CD8-positive, alpha-beta memory T cell (primary cell): Measurements from ENCODE around the gene SPDYE8. TPM values are rescaled to one million over a fixed set of nuclear protein-coding genes. Genes with fewer than 3 reads are reported as not detected.
"Not testable (repeated sequence)": the region's sequence is repeated elsewhere in the genome, so short reads cannot be mapped to it uniquely, and the experiment has no call there.

Experiments used
- CTCF ChIA-PET: fragments of 350-600 bp; sonication (Branson Sonifier 250); formaldehyde crosslinking; loops from one replicate; lab custom pipeline; 2021; ENCODE audit warnings: antibody characterized with exemption; lab: Charles Lee
- POLR2A ChIA-PET: fragments of 350-600 bp; sonication (Branson Sonifier 250); formaldehyde crosslinking; loops from one replicate; lab custom pipeline; 2021; ENCODE audit warnings: antibody characterized with exemption; lab: Charles Lee
- DNase-seq, 5 donors: peaks; one replicate each; pipeline versions ENCODE4 v3.0.0 to v3.0.0-alpha.2; 2020 to 2022; ENCODE audit warnings: mixed read lengths in 1 of 5
- H3K27ac ChIP-seq: one replicate; pipeline ENCODE4 v1.7.0; 2013; ENCODE audit warnings: low read depth, mild to moderate bottlenecking, low read length, moderate library complexity
- H3K27me3 ChIP-seq: 2 replicates; pipeline ENCODE4 v1.7.0; 2013; ENCODE audit warnings: low read length, mild to moderate bottlenecking; ENCODE audit not compliant: insufficient read depth, poor library complexity, severe bottlenecking
- H3K36me3 ChIP-seq: 2 replicates; pipeline ENCODE4 v1.7.0; 2013; ENCODE audit warnings: mild to moderate bottlenecking, low read length, moderate library complexity; ENCODE audit not compliant: insufficient read depth
- H3K4me1 ChIP-seq: 2 replicates; pipeline ENCODE4 v1.7.0; 2013; ENCODE audit warnings: mild to moderate bottlenecking, low read length, moderate library complexity; ENCODE audit not compliant: insufficient read depth
- H3K4me3 ChIP-seq: 2 replicates; pipeline ENCODE4 v1.7.0; 2013; ENCODE audit warnings: mild to moderate bottlenecking, low read length
- H3K9me3 ChIP-seq: 2 replicates; pipeline ENCODE4 v1.7.0; 2013; ENCODE audit warnings: mild to moderate bottlenecking, low read length
- H3K27ac Mint-ChIP-seq, 8 donors: one replicate each; pipeline ENCODE4 v1.8.0; 2020 to 2021; ENCODE audit warnings: mixed read lengths in 8 of 8, mild to moderate bottlenecking in 6 of 8, inconsistent platforms in 3 of 8, moderate library complexity in 3 of 8
- H3K27me3 Mint-ChIP-seq, 2 donors: one replicate each; pipeline ENCODE4 v1.8.0; 2020 to 2021; ENCODE audit warnings: mixed read lengths in 2 of 2, mild to moderate bottlenecking in 1 of 2, moderate library complexity in 1 of 2
- H3K36me3 Mint-ChIP-seq, 3 donors: one replicate each; pipeline ENCODE4 v1.8.0; 2020 to 2021; ENCODE audit warnings: mixed read lengths in 3 of 3, inconsistent platforms in 1 of 3, mild to moderate bottlenecking in 1 of 3
- H3K4me1 Mint-ChIP-seq, 3 donors: one replicate each; pipeline ENCODE4 v1.8.0; 2020 to 2021; ENCODE audit warnings: mixed read lengths in 3 of 3, inconsistent platforms in 1 of 3, mild to moderate bottlenecking in 1 of 3
- H3K4me3 Mint-ChIP-seq, 7 donors: one replicate each; pipeline ENCODE4 v1.8.0; 2020 to 2021; ENCODE audit warnings: mixed read lengths in 7 of 7, mild to moderate bottlenecking in 6 of 7, moderate library complexity in 4 of 7, inconsistent platforms in 2 of 7
- H3K9me3 Mint-ChIP-seq, 5 donors: one replicate each; pipeline ENCODE4 v1.8.0; 2020 to 2022; ENCODE audit warnings: mixed read lengths in 5 of 5, mild to moderate bottlenecking in 3 of 5, moderate library complexity in 2 of 5, inconsistent platforms in 1 of 5
- polyA plus RNA-seq: library from polyadenylated mRNA; unstranded; fragments of 300-500 nt; fragmentation: Illumina TruSeq; gene quantifications from one replicate; pipeline ENCODE4 v1.2.3, GENCODE V29; 2021
- total RNA-seq, 2 experiments: library from RNA; stranded (reverse); gene quantifications; one replicate each; pipeline ENCODE4 v1.2.3, GENCODE V29; 2021

The SPDYE8 gene
- total and polyA plus RNA-seq, 3 experiments from 2014 or later, result 0.16 TPM; not detected in 2

GRCh38 chr7:72990146-72990913 lies 39.2 kb downstream of the SPDYE8 start:
- H3K27me3 ChIP-seq, H3K36me3 ChIP-seq, H3K27ac ChIP-seq, DNase-seq, H3K27ac Mint-ChIP-seq, POLR2A ChIA-PET, H3K4me1 ChIP-seq, H3K9me3 Mint-ChIP-seq, H3K4me3 ChIP-seq, H3K4me3 Mint-ChIP-seq, H3K4me1 Mint-ChIP-seq, H3K27me3 Mint-ChIP-seq, H3K36me3 Mint-ChIP-seq, CTCF ChIA-PET, H3K9me3 ChIP-seq: not testable (repeated sequence)

- H3K27ac Mint-ChIP-seq, H3K4me1 ChIP-seq, CTCF ChIA-PET: not testable (repeated sequence)
Measured at GRCh38 chr7:72982084-72982483, 47.5 kb downstream of the SPDYE8 start.

DNA sequence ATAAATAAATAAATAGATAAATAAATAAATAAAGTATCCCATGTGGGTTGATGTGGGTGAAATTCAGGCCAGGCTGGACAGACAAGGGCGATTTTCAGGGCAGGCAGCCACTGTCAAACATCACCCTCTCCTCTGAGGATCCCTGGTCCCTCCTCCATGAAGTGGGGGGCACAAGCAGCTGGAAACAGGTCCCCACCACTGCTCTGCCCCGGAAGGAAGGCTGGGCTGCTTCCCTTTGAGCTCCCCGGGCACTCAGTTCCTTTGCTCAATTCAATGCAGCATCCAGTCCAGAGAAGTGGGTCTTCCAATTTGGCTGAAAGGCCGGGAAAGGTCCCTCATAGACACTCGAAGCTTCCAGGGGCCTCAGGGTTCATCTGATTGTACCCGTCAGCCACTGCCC lies 49.2 kb downstream of the SPDYE8 start:
- H3K27me3 ChIP-seq, H3K36me3 ChIP-seq, DNase-seq, H3K4me3 ChIP-seq, CTCF ChIA-PET, H3K4me1 Mint-ChIP-seq, H3K27ac ChIP-seq, H3K4me1 ChIP-seq, H3K27ac Mint-ChIP-seq, H3K36me3 Mint-ChIP-seq, H3K9me3 ChIP-seq, H3K27me3 Mint-ChIP-seq, POLR2A ChIA-PET, H3K9me3 Mint-ChIP-seq, H3K4me3 Mint-ChIP-seq: not testable (repeated sequence)

More at GRCh38 chr7:72982084-72982483, 47.5 kb downstream of the SPDYE8 start:
- H3K27me3 Mint-ChIP-seq, H3K27me3 ChIP-seq, H3K4me3 Mint-ChIP-seq, H3K27ac ChIP-seq, H3K9me3 ChIP-seq, H3K36me3 ChIP-seq, H3K9me3 Mint-ChIP-seq, H3K4me1 Mint-ChIP-seq, H3K4me3 ChIP-seq, DNase-seq, POLR2A ChIA-PET, H3K36me3 Mint-ChIP-seq: not testable (repeated sequence)

DNA sequence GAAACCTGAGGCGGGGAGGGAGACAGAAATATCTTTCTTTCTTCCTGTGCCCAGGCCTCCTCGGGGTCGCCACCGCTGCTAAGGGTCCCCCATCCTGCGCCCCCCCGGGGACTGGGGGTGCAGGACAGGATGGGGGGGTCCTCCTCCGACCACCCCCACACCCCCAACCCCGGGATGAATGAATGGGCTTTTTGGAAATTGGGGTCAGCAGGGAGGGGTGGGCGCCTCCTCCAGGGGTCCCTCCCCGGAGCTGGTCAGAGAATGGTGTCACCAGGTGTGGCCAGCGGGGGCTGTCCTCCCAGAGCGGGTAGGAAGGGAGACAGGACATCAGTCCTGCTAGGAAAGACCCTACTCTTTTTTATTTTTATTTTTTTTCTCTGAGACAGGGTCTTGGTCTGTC lies 53.1 kb downstream of the SPDYE8 start:
- H3K36me3 Mint-ChIP-seq, H3K27ac Mint-ChIP-seq, H3K27me3 ChIP-seq, H3K4me1 Mint-ChIP-seq, H3K27ac ChIP-seq, H3K4me3 ChIP-seq, H3K9me3 Mint-ChIP-seq, H3K4me3 Mint-ChIP-seq, H3K36me3 ChIP-seq, H3K9me3 ChIP-seq, H3K4me1 ChIP-seq, DNase-seq, CTCF ChIA-PET, H3K27me3 Mint-ChIP-seq, POLR2A ChIA-PET: not testable (repeated sequence)

- H3K4me1 ChIP-seq, H3K27me3 ChIP-seq, H3K36me3 Mint-ChIP-seq, CTCF ChIA-PET, H3K9me3 Mint-ChIP-seq, H3K4me3 ChIP-seq, H3K36me3 ChIP-seq, H3K4me3 Mint-ChIP-seq, H3K4me1 Mint-ChIP-seq, H3K27ac Mint-ChIP-seq, H3K9me3 ChIP-seq, POLR2A ChIA-PET, H3K27ac ChIP-seq, H3K27me3 Mint-ChIP-seq: not testable (repeated sequence)
- peak in 1 of 5 donors; percentile 46 for DNase-seq
Measured at GRCh38 chr7:72975656-72976286, 53.8 kb downstream of the SPDYE8 start.

DNA sequence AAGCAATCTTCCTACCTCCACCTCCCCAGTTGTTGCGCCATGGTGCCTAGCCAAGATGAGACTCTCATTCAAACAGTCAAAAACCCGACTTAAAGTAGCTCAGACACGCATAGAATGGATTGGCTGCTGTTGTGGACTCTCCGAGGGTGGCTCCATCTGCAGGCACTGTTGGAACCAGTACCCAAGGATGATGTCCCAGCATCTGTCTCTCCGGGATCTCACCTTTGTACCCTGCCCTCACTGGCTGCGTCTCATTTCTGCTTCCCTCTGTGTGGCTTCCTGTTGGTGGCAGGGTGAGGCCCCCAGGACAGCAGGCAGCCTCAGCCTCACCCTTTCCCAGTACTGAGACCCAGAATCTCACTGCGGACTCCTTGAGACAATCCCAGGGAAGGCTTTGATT lies 54.8 kb downstream of the SPDYE8 start:
- H3K36me3 Mint-ChIP-seq, DNase-seq, H3K4me1 ChIP-seq, H3K27ac ChIP-seq, H3K27me3 ChIP-seq, H3K9me3 Mint-ChIP-seq, POLR2A ChIA-PET, H3K4me3 Mint-ChIP-seq, CTCF ChIA-PET, H3K36me3 ChIP-seq, H3K4me1 Mint-ChIP-seq, H3K27ac Mint-ChIP-seq, H3K27me3 Mint-ChIP-seq, H3K4me3 ChIP-seq, H3K9me3 ChIP-seq: not testable (repeated sequence)

DNA sequence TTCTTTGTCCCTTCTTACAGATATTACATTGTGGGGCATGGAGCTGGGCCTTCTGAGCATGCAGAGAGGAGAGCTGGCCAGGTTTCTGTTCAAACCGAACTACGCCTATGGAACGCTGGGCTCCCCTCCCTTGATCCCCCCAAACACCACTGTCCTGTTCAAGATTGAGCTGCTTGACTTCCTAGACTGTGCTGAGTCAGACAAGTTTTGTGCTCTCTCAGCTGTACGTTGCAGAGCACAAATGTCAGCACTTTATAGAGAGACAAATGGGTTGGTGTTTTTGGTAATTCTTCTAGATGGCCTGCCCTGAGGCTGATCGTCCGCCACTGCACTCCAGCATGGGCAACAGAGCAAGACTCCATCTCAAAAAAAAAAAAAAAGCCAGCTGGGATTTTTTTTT lies 58.1 kb downstream of the SPDYE8 start:
- H3K4me1 Mint-ChIP-seq, H3K27me3 Mint-ChIP-seq, H3K27ac Mint-ChIP-seq, H3K9me3 ChIP-seq, DNase-seq, H3K9me3 Mint-ChIP-seq, H3K36me3 ChIP-seq, H3K4me3 ChIP-seq, H3K27me3 ChIP-seq, CTCF ChIA-PET, H3K4me3 Mint-ChIP-seq, H3K36me3 Mint-ChIP-seq, H3K27ac ChIP-seq, H3K4me1 ChIP-seq, POLR2A ChIA-PET: not testable (repeated sequence)
